Mesangial cell (primary cell): Measurements from ENCODE around the gene LAS1L. TPM values are rescaled to one million over a fixed set of nuclear protein-coding genes. Genes with fewer than 3 reads are reported as not detected.

Experiments
- total RNA-seq: library from RNA; depleted of rRNA; stranded (reverse); fragments of >200 nt; gene quantifications from 2 replicates; pipeline ENCODE4 v1.2.3, GENCODE V29; 2015

The LAS1L gene
- 15.6 and 28.0 TPM in 2 replicates for total RNA-seq

DNA sequence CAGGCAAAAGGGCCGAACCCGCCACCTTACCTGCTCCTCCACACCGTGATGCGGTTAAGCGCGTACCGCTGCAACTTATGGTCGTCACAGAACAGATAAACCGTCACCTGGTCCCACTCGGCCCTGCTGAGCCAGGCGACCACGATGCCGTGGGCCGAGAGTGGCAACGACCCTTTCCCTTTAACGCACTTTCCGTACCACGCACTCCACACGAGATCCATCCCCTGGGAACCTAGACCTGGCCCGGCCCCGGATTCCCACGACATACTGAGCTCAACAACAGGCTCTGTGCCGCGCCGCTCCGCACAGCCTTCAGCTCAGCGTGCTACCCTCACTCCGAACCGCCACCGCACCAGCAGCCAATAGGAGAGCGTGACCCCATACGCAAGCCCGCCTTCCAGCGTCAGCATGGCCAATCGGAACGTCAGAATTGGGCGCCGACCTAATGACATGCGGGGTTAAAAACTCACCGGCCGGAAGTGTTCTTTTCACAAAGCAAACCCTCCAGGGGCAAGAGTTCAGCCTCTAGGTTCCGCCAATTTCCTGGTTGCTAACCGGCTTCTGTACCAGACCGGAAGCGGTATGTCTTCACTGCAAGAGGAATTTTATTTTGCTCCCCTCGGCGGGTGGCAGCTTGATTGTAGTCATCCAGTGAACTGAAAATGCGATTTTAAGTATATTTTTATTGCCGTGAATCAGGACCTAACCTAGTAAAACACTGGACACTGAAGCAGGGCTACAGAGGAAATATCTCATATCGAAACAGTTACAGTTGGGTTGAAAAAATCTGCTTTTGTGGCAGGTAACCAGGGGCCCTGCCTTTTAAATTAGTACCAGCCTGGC, at the start of gene LAS1L:
Gene LAS1L, minus strand, starts transcription at position 338 of the 843 bp plus-strand sequence. Its CDS starts 72 bp downstream, at position 266.

Other genes starting within 250 kb of the LAS1L start
- gene MSN, start 132.9 kb upstream of the LAS1L start, total RNA-seq = 184 and 308 TPM in 2 replicates